GM23338 (cell line): ENCODE data around the gene GRIA3. TPM values are rescaled to one million over a fixed set of nuclear protein-coding genes. Genes with fewer than 3 reads are reported as not detected.

Source experiments
- ATAC-seq: fragments of 200-7000 bp; cut with Tn5 transposase; 3 replicates; pipeline ENCODE4 v1.9.1; 2020
- DNase-seq: peaks from one replicate; pipeline ENCODE4 v3.0.0-alpha.2; 2015; ENCODE audit warnings: low spot score
- H2AFZ ChIP-seq: fragments of 200-600 bp; sonication (generic); 2 replicates; pipeline ENCODE4 v1.8.0; 2016; ENCODE audit warnings: antibody characterized with exemption, mild to moderate bottlenecking, moderate library complexity
- H3F3A ChIP-seq: fragments of 200-600 bp; sonication (generic); replicated peaks from 2 replicates; pipeline ENCODE4 v1.8.0; 2017; ENCODE audit warnings: antibody characterized with exemption, mixed run types, low read depth
- H3K27ac ChIP-seq: fragments of 200-600 bp; sonication (generic); 2 replicates; pipeline ENCODE4 v1.6.1; 2016; ENCODE audit warnings: low read depth
- H3K27me3 ChIP-seq: fragments of 200-600 bp; sonication (generic); 2 replicates; pipeline ENCODE4 v1.8.0; 2016; ENCODE audit warnings: mild to moderate bottlenecking, mixed run types, moderate library complexity; ENCODE audit not compliant: insufficient read depth
- H3K36me3 ChIP-seq: fragments of 200-600 bp; sonication (generic); 2 replicates; pipeline ENCODE4 v1.8.0; 2016; ENCODE audit warnings: mild to moderate bottlenecking; ENCODE audit not compliant: insufficient read depth
- H3K4me1 ChIP-seq: fragments of 200-600 bp; sonication (generic); 2 replicates; pipeline ENCODE4 v1.8.0; 2016; ENCODE audit warnings: mild to moderate bottlenecking, moderate library complexity; ENCODE audit not compliant: insufficient read depth
- H3K4me2 ChIP-seq: fragments of 200-600 bp; sonication (generic); 2 replicates; pipeline ENCODE4 v1.7.1; 2017; ENCODE audit warnings: mixed run types
- H3K4me3 ChIP-seq: fragments of 200-600 bp; sonication (generic); 2 replicates; pipeline ENCODE4 v1.6.1; 2016; ENCODE audit warnings: mixed run types
- H3K79me2 ChIP-seq: fragments of 200-600 bp; sonication (generic); replicated peaks from 2 replicates; pipeline ENCODE4 v1.8.0; 2017; ENCODE audit warnings: mild to moderate bottlenecking; ENCODE audit not compliant: insufficient read depth
- H3K9me2 ChIP-seq: fragments of 200-600 bp; sonication (generic); 2 replicates; pipeline ENCODE4 v1.8.0; 2017; ENCODE audit not compliant: insufficient read depth
- H4K20me1 ChIP-seq: fragments of 200-600 bp; sonication (generic); replicated peaks from 2 replicates; pipeline ENCODE4 v1.8.0; 2017; ENCODE audit warnings: mild to moderate bottlenecking; ENCODE audit not compliant: insufficient read depth
- H3K27ac Mint-ChIP-seq: 2 replicates; pipeline ENCODE4 v1.8.0; 2020; ENCODE audit warnings: inconsistent platforms, mild to moderate bottlenecking, moderate library complexity, mixed read lengths
- H3K27me3 Mint-ChIP-seq: 3 replicates; pipeline ENCODE4 v1.8.0; 2022; ENCODE audit warnings: low read depth, mild to moderate bottlenecking, moderate library complexity, mixed read lengths, inconsistent platforms; ENCODE audit not compliant: insufficient read depth, poor library complexity
- H3K36me3 Mint-ChIP-seq: 3 replicates; pipeline ENCODE4 v1.8.0; 2021; ENCODE audit warnings: low read depth, mild to moderate bottlenecking, inconsistent platforms, moderate library complexity, mixed read lengths
- H3K4me1 Mint-ChIP-seq: 3 replicates; pipeline ENCODE4 v1.8.0; 2020; ENCODE audit warnings: mild to moderate bottlenecking, inconsistent platforms, mixed read lengths
- H3K4me3 Mint-ChIP-seq: 3 replicates; pipeline ENCODE4 v1.8.0; 2021; ENCODE audit warnings: moderate library complexity, mild to moderate bottlenecking, inconsistent platforms, mixed read lengths
- H3K9me3 Mint-ChIP-seq: 3 replicates; pipeline ENCODE4 v1.8.0; 2020; ENCODE audit warnings: moderate library complexity, mild to moderate bottlenecking, inconsistent platforms, mixed read lengths
- CREB1 ChIP-seq: fragments of 250-450 bp; sonication (Bioruptor Pico); IDR thresholded peaks from 2 replicates; pipeline ENCODE4 v1.5.0; 2020; ENCODE audit warnings: low read depth, mild to moderate bottlenecking, moderate library complexity
- EZH2 ChIP-seq: fragments of 200-600 bp; sonication (generic); IDR thresholded peaks from one replicate; pipeline ENCODE4 v1.8.0; 2017; ENCODE audit warnings: antibody characterized with exemption, mild to moderate bottlenecking, low read depth; ENCODE audit not compliant: unreplicated experiment
- STAT1 ChIP-seq: IDR thresholded peaks from one replicate; pipeline ENCODE4 v1.6.1; 2016; ENCODE audit warnings: antibody characterized with exemption; ENCODE audit not compliant: unreplicated experiment
- ZNF462 ChIP-seq: fragments of 250-450 bp; sonication (Bioruptor Pico); IDR thresholded peaks from 2 replicates; pipeline ENCODE4 v1.5.0; 2020; ENCODE audit warnings: mild to moderate bottlenecking, moderate library complexity
- polyA plus RNA-seq: library from polyadenylated mRNA; unstranded; fragments of >200 nt; fragmentation: Nextera tagmentation; extraction: Ambion mirVana; gene quantifications from 2 replicates; pipeline ENCODE4 v1.2.1, GENCODE V29; 2016
- total RNA-seq: library from RNA; depleted of rRNA; stranded (reverse); fragments of >200 nt; shearing (Covaris generic); gene quantifications from 2 replicates; pipeline ENCODE4 v1.2.3, GENCODE V29; 2014

Gene GRIA3
- total and polyA plus RNA-seq, 2 experiments from 2014 or later = 2.7 to 5.6 TPM

GRCh38 chrX:123425904-123426303 is 241.8 kb downstream of the GRIA3 start (continued):
- no peak for TF ChIP-seq ZNF462 (CRISPR knock-in tag)

GRCh38 chrX:123432361-123433150 is 248.5 kb downstream of the GRIA3 start:
- Mint-ChIP-seq H3K27me3 (no peaks in the 10 kb centered on the region), H3K9me3 (no peaks in the 10 kb centered on the region), H3K27ac (no peak overlapping the region), H3K4me1 (peaks cover 12% of the 10 kb centered on the region; the same call in 1 of the 3 replicates), H3K36me3 (no peaks in the 10 kb centered on the region), H3K4me3 (no peak overlapping the region)
- Histone ChIP-seq H3K9me2 (no peaks in the 10 kb centered on the region), H3K27me3 (no peaks in the 10 kb centered on the region), H3K79me2 (no peaks in the 10 kb centered on the region), H3K4me1 (peaks cover 4% of the 10 kb centered on the region; the same call in 1 of the 2 replicates), H3K27ac (no peak overlapping the region), H3K4me2 (no peak overlapping the region), H4K20me1 (no peaks in the 10 kb centered on the region), H2AFZ (no peak overlapping the region), H3F3A (no peaks in the 10 kb centered on the region), H3K36me3 (no peaks in the 10 kb centered on the region), H3K4me3 (no peak overlapping the region)
- DNase-seq (no peak), ATAC-seq (no peak)
- no peak for TF ChIP-seq CREB1 (CRISPR knock-in tag)
- TF ChIP-seq EZH2 = no peak
- TF ChIP-seq ZNF462 (CRISPR knock-in tag) = no peak
- TF ChIP-seq STAT1 = no peak
